OCI-LY7 (cell line): ENCODE data around the gene IRF2BP2. TPM values are rescaled to one million over a fixed set of nuclear protein-coding genes. Genes with fewer than 3 reads are reported as not detected.

Experiments
- BruUV-seq: library from RNA; stranded (reverse); fragments of 400-500 nt; replicated peaks from 2 replicates; lab custom pipeline; 2021; lab: Mats Ljungman, UMichigan
- CTCF ChIA-PET: fragments of 300-600 bp; sonication (Branson Sonifier 250); formaldehyde crosslinking; loops from one replicate; lab custom pipeline; 2022; ENCODE audit warnings: antibody characterized with exemption; ENCODE audit not compliant: unreplicated experiment; lab: Charles Lee
- POLR2A ChIA-PET: fragments of 300-600 bp; sonication (Branson Sonifier 250); formaldehyde crosslinking; loops from one replicate; lab custom pipeline; 2022; ENCODE audit warnings: antibody characterized with exemption; lab: Charles Lee
- DNase-seq: peaks from one replicate; pipeline ENCODE4 v3.0.0-alpha.2; 2015; ENCODE audit warnings: low spot score
- H2AFZ ChIP-seq: fragments of 200-600 bp; sonication (generic), shearing (Covaris generic); 2 replicates; pipeline ENCODE4 v1.6.1; 2014; ENCODE audit warnings: mild to moderate bottlenecking, antibody characterized with exemption, low read length, moderate library complexity
- H3K27ac ChIP-seq: fragments of 200-600 bp; sonication (generic); 2 replicates; pipeline ENCODE4 v1.5.1; 2014; ENCODE audit warnings: mixed run types, low read depth, mild to moderate bottlenecking, moderate library complexity, low read length, inconsistent platforms; ENCODE audit not compliant: poor library complexity, severe bottlenecking
- H3K36me3 ChIP-seq: fragments of 200-600 bp; sonication (generic); 2 replicates; pipeline ENCODE4 v1.6.1; 2014; ENCODE audit warnings: mild to moderate bottlenecking, antibody characterized with exemption, low read length, moderate library complexity, mixed read lengths; ENCODE audit not compliant: insufficient read depth
- H3K4me1 ChIP-seq: fragments of 200-600 bp; sonication (generic); 2 replicates; pipeline ENCODE4 v1.5.1; 2014; ENCODE audit warnings: mild to moderate bottlenecking, low read length; ENCODE audit not compliant: insufficient read depth, poor library complexity, severe bottlenecking
- H3K4me2 ChIP-seq: fragments of 200-600 bp; sonication (generic); 2 replicates; pipeline ENCODE4 v1.6.1; 2014; ENCODE audit warnings: mild to moderate bottlenecking, low read length
- H3K4me3 ChIP-seq: fragments of 200-600 bp; sonication (generic); 2 replicates; pipeline ENCODE4 v1.5.1; 2014; ENCODE audit warnings: mild to moderate bottlenecking, low read depth, low read length; ENCODE audit not compliant: poor library complexity, severe bottlenecking
- H3K79me2 ChIP-seq: fragments of 200-600 bp; sonication (generic); 2 replicates; pipeline ENCODE4 v1.6.1; 2016; ENCODE audit warnings: low read depth, mild to moderate bottlenecking, low read length, moderate library complexity, mixed read lengths; ENCODE audit not compliant: insufficient read depth
- H3K9me2 ChIP-seq: fragments of 200-600 bp; sonication (generic); 2 replicates; pipeline ENCODE4 v1.6.1; 2016; ENCODE audit warnings: mild to moderate bottlenecking, low read length, mixed read lengths; ENCODE audit not compliant: insufficient read depth
- H3K9me3 ChIP-seq: fragments of 200-600 bp; sonication (generic); 2 replicates; pipeline ENCODE4 v1.6.1; 2014; ENCODE audit warnings: mild to moderate bottlenecking, mixed run types, low read length, mixed read lengths
- H4K20me1 ChIP-seq: fragments of 200-600 bp; sonication (generic); 2 replicates; pipeline ENCODE4 v1.6.1; 2014; ENCODE audit warnings: mild to moderate bottlenecking, antibody characterized with exemption, low read length, moderate library complexity, mixed read lengths; ENCODE audit not compliant: insufficient read depth
- EZH2phosphoT487 ChIP-seq: fragments of 200-600 bp; sonication (generic); IDR thresholded peaks from 2 replicates; pipeline ENCODE4 v1.6.1; 2018; ENCODE audit warnings: low read depth, borderline replicate concordance, mild to moderate bottlenecking, mixed run types, antibody characterized with exemption, low read length, moderate library complexity, mixed read lengths
- intact Hi-C: fragments of 100-400 bp; cut with micrococcal nuclease; formaldehyde crosslinking; loops from one replicate; pipeline ENCODE4 v1.10.0; 2022; ENCODE audit not compliant: unreplicated experiment
- total RNA-seq, 2 experiments: library from RNA; depleted of rRNA in 1 of 2; stranded (reverse); fragments of >200 nt in 1 of 2; shearing (Covaris generic) in 1 of 2; gene quantifications; 2 replicates each; pipeline ENCODE4 v1.2.3, GENCODE V29; 2014 to 2022
- TF ChIP-seq, protein P1 (sequence below): fragments of 200-600 bp; sonication (generic); conservative IDR thresholded peaks from 2 replicates; pipeline ENCODE4 v1.5.1; 2014; ENCODE audit warnings: mild to moderate bottlenecking, antibody characterized with exemption, low read length, moderate library complexity, mixed read lengths

The IRF2BP2 gene
- total RNA-seq, 2 experiments from 2014 or later, result 40.6 to 65.9 TPM

DNA sequence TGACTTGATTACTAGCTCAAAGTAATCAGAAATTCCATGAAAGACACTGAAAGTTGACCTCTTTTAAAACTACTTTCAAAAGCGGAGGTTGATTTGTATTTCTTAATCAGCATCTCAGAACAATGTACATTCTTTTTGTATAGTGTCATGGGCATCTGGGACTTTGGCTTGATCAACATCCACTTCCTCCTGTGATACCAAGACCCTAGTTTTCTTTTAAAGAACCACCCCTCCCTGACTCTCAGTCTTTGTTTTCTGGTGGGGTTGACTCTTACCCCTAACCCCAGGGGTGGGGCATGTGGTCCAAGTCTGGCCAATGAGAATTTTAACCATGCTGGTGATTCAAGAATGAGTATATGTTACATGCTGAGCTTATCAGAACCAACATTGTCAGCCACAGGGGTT is 21.7 kb upstream of the IRF2BP2 start:
- no peaks in the 10 kb centered on the region; the same call in 1 of the 2 replicates for H3K9me2 ChIP-seq
- H3K27ac ChIP-seq, result no peak overlapping the region
- no peaks in the 10 kb centered on the region for H3K36me3 ChIP-seq
- DNase-seq, result no peak
- H3K79me2 ChIP-seq, result no peaks in the 10 kb centered on the region
- no peak for TF ChIP-seq EZH2phosphoT487
- TF ChIP-seq, protein P1, sequence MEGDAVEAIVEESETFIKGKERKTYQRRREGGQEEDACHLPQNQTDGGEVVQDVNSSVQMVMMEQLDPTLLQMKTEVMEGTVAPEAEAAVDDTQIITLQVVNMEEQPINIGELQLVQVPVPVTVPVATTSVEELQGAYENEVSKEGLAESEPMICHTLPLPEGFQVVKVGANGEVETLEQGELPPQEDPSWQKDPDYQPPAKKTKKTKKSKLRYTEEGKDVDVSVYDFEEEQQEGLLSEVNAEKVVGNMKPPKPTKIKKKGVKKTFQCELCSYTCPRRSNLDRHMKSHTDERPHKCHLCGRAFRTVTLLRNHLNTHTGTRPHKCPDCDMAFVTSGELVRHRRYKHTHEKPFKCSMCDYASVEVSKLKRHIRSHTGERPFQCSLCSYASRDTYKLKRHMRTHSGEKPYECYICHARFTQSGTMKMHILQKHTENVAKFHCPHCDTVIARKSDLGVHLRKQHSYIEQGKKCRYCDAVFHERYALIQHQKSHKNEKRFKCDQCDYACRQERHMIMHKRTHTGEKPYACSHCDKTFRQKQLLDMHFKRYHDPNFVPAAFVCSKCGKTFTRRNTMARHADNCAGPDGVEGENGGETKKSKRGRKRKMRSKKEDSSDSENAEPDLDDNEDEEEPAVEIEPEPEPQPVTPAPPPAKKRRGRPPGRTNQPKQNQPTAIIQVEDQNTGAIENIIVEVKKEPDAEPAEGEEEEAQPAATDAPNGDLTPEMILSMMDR, result no peak
- H3K9me3 ChIP-seq, result no peaks in the 10 kb centered on the region
- H2AFZ ChIP-seq, result no peak overlapping the region
- no peak overlapping the region for H3K4me2 ChIP-seq
- no peaks in the 10 kb centered on the region for H4K20me1 ChIP-seq
- ChIA-PET POLR2A (interaction anchor here (2.8 kb wide), 1 partner anchor 9 kb away, joined by 10 read pairs; no protein-coding TSS in a partner anchor), CTCF (no interaction called here)
- intact Hi-C loops, result no loop called here
- H3K4me1 ChIP-seq, result no peaks in the 10 kb centered on the region
- H3K4me3 ChIP-seq, result no peak overlapping the region
- BruUV-seq, result no TSS peak

DNA sequence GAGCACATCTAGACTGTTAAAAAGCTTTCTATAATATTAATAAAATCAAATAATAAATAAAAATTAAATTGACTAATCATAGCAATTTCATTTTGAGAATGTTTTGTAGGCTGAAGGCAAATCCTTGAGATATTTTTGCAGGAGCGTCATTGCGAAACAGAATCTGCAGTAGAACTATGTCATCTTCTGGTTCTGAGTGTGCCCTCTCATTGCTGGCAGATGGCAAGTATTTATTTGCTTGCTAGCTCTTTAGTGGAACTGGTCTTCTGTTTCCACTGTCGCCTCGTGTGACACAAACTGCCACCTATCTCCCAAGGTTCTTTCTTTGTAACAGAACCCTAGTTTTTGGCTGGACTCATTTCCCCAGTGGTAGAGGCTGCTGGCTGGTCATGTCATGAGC is 19.0 kb upstream of the IRF2BP2 start:
- BruUV-seq, result no TSS peak
- no peaks in the 10 kb centered on the region for H3K36me3 ChIP-seq
- H3K9me3 ChIP-seq, result no peaks in the 10 kb centered on the region
- intact Hi-C loops, result no loop called here
- ChIA-PET POLR2A (no interaction called here), CTCF (no interaction called here)
- no peaks in the 10 kb centered on the region for H4K20me1 ChIP-seq
- H3K4me1 ChIP-seq, result peaks cover 7% of the 10 kb centered on the region
- no peaks in the 10 kb centered on the region; the same call in 1 of the 2 replicates for H3K9me2 ChIP-seq
- DNase-seq, result no peak
- no peak overlapping the region for H3K4me3 ChIP-seq
- TF ChIP-seq, protein P1, result no peak
- TF ChIP-seq EZH2phosphoT487, result no peak
- no peaks in the 10 kb centered on the region for H3K79me2 ChIP-seq
- no peak overlapping the region for H3K27ac ChIP-seq
- no peak overlapping the region for H3K4me2 ChIP-seq
- no peak overlapping the region for H2AFZ ChIP-seq

DNA sequence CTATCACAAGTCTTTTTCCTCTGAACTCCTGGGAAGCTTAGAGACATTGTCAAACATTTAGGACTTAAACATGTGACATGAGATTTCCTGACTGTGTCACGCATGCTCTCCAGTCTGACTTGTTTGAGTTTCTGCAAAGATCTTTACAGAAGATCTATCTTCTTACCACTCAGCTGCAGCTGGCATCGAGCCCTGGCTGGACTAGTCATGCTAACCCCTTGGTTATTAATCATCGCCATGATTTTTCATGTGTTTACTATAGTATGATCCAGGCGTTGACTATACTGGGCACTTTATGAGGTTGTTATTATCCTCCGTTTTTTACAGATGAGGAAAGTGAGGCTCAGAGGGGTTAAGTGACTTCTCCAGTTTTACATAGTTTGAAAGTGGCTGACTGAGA is 18.1 kb upstream of the IRF2BP2 start:
- Histone ChIP-seq H3K79me2 (no peaks in the 10 kb centered on the region), H3K36me3 (no peaks in the 10 kb centered on the region), H3K4me1 (peaks cover 10% of the 10 kb centered on the region), H3K4me3 (no peak overlapping the region), H3K9me2 (no peaks in the 10 kb centered on the region; the same call in 1 of the 2 replicates), H2AFZ (no peak overlapping the region), H3K27ac (no peak overlapping the region), H4K20me1 (no peaks in the 10 kb centered on the region), H3K4me2 (no peak overlapping the region), H3K9me3 (no peaks in the 10 kb centered on the region)
- ChIA-PET POLR2A (interaction anchor here (0.6 to 1.4 kb wide), 2 partner anchors 15 to 16 kb away, joined by 3 to 4 read pairs; no protein-coding TSS in a partner anchor), CTCF (no interaction called here)
- no TSS peak for BruUV-seq
- no peak for DNase-seq
- TF ChIP-seq, protein P1, result no peak
- TF ChIP-seq EZH2phosphoT487, result no peak
- intact Hi-C loops, result no loop called here
